HCT116 (cell line): Measurements from ENCODE around the gene MLC1. TPM values are rescaled to one million over a fixed set of nuclear protein-coding genes. Genes with fewer than 3 reads are reported as not detected.

Source experiments
- ATAC-seq: fragments of 200-7000 bp; cut with Tn5 transposase; 2 replicates; pipeline ENCODE4 v1.9.1; 2020; ENCODE audit warnings: mild to moderate bottlenecking, moderate library complexity
- BruUV-seq: library from RNA; stranded (reverse); fragments of 400-500 nt; replicated peaks from 2 replicates; lab custom pipeline; 2021; lab: Mats Ljungman, UMichigan
- CTCF ChIA-PET: fragments of 300-600 bp; sonication (Branson Sonifier 250); formaldehyde crosslinking; loops from one replicate; lab custom pipeline; 2021; ENCODE audit warnings: antibody characterized with exemption; lab: Charles Lee
- POLR2A ChIA-PET: fragments of 300-600, 350-600 bp; sonication (Branson Sonifier 250); formaldehyde crosslinking; loops from one replicate; lab custom pipeline; 2021; ENCODE audit warnings: antibody characterized with exemption; lab: Charles Lee
- RAD21 ChIA-PET, 2 experiments: fragments of 300-600 bp; sonication (Branson Sonifier 250); formaldehyde crosslinking; loops; one replicate each; lab custom pipeline; 2023; ENCODE audit warnings: low total read pairs in 2 of 2; ENCODE audit not compliant: uncharacterized antibody in 2 of 2, unreplicated experiment in 2 of 2, low non-redundant PET in 1 of 2; lab: Charles Lee
- DNase-seq: peaks from one replicate; pipeline ENCODE4 v3.0.0-alpha.2; 2010; ENCODE audit warnings: low read depth, low spot score
- H2AFZ ChIP-seq: fragments of 200-600 bp; shearing (Covaris generic), sonication (generic); 2 replicates; pipeline ENCODE4 v1.6.1; 2017; ENCODE audit warnings: low read depth, mixed run types, mixed read lengths, antibody characterized with exemption, low read length; ENCODE audit not compliant: poor library complexity, severe bottlenecking
- H3K27ac ChIP-seq: 2 replicates; pipeline ENCODE4 v1.5.1; 2012; ENCODE audit warnings: low read depth, low read length
- H3K27me3 ChIP-seq: fragments of 200-600 bp; sonication (generic); 2 replicates; pipeline ENCODE4 v1.6.1; 2016; ENCODE audit warnings: mixed run types, low read length, mixed read lengths; ENCODE audit not compliant: insufficient read depth
- H3K36me3 ChIP-seq, 2 experiments: fragments of 200-500 bp in 1 of 2; fragments of 200-600 bp in 1 of 2; sonication (Bioruptor generic) in 1 of 2; sonication (generic) in 1 of 2; 2 replicates each; pipeline versions ENCODE4 v1.5.1 to v1.6.1; 2014 to 2016; ENCODE audit warnings: low read length in 2 of 2, inconsistent platforms in 1 of 2, mixed read lengths in 1 of 2, mixed run types in 1 of 2; ENCODE audit not compliant: insufficient read depth in 2 of 2, control insufficient read depth in 1 of 2
- H3K4me1 ChIP-seq, 2 experiments: fragments of 200-600 bp in 1 of 2; sonication (generic) in 1 of 2; 2 replicates each; pipeline versions ENCODE4 v1.5.1 to v1.6.1; 2012 to 2017; ENCODE audit warnings: low read length in 2 of 2, inconsistent platforms in 1 of 2, mild to moderate bottlenecking in 1 of 2, mixed read lengths in 1 of 2, mixed run types in 1 of 2, moderate library complexity in 1 of 2; ENCODE audit not compliant: insufficient read depth in 2 of 2, control insufficient read depth in 1 of 2
- H3K4me2 ChIP-seq: fragments of 200-600 bp; sonication (generic); 2 replicates; pipeline ENCODE4 v1.6.1; 2017; ENCODE audit warnings: mixed run types, low read length, mixed read lengths
- H3K4me3 ChIP-seq, 2 experiments: fragments of 200-600 bp in 1 of 2; sonication (generic) in 1 of 2; replicated peaks in 1 of 2; 2 replicates each; pipeline ENCODE4 v1.5.1; 2011 to 2016; ENCODE audit warnings: low read length in 2 of 2, control low read depth in 1 of 2, low read depth in 1 of 2, mild to moderate bottlenecking in 1 of 2, mixed read lengths in 1 of 2, mixed run types in 1 of 2
- H3K79me2 ChIP-seq: fragments of 200-600 bp; sonication (generic); 2 replicates; pipeline ENCODE4 v1.6.1; 2017; ENCODE audit warnings: mild to moderate bottlenecking, mixed run types, low read length, moderate library complexity, mixed read lengths; ENCODE audit not compliant: insufficient read depth
- H3K9ac ChIP-seq: fragments of 200-600 bp; sonication (generic); 2 replicates; pipeline ENCODE4 v1.6.1; 2016; ENCODE audit warnings: low read length, mixed read lengths
- H3K9me2 ChIP-seq: fragments of 200-600 bp; sonication (generic), shearing (Covaris generic); 2 replicates; pipeline ENCODE4 v1.6.1; 2017; ENCODE audit warnings: mixed run types, mild to moderate bottlenecking, moderate library complexity; ENCODE audit not compliant: insufficient read depth
- H3K9me3 ChIP-seq, 2 experiments: fragments of 200-500 bp in 1 of 2; fragments of 200-600 bp in 1 of 2; sonication (Bioruptor generic) in 1 of 2; sonication (generic) in 1 of 2; 2 replicates each; pipeline ENCODE4 v1.6.1; 2014 to 2017; ENCODE audit warnings: low read length in 2 of 2, mixed read lengths in 2 of 2, inconsistent platforms in 1 of 2, low read depth in 1 of 2, mild to moderate bottlenecking in 1 of 2, mixed run types in 1 of 2, moderate library complexity in 1 of 2; ENCODE audit not compliant: control insufficient read depth in 1 of 2, insufficient read depth in 1 of 2
- H4K20me1 ChIP-seq: fragments of 200-600 bp; sonication (generic), shearing (Covaris generic); 2 replicates; pipeline ENCODE4 v1.6.1; 2017; ENCODE audit warnings: mixed run types, mild to moderate bottlenecking, moderate library complexity; ENCODE audit not compliant: insufficient read depth
- ATF3 ChIP-seq: IDR thresholded peaks from 2 replicates; pipeline ENCODE4 v1.6.1; 2012
- CEBPB ChIP-seq: IDR thresholded peaks from 2 replicates; pipeline ENCODE4 v1.6.1; 2012; ENCODE audit warnings: low read depth
- CTCF ChIP-seq, 3 experiments: fragments of 200-600 bp in 1 of 3; sonication (generic) in 1 of 3; IDR thresholded peaks in 2 of 3; conservative IDR thresholded peaks in 1 of 3; 2 replicates each; pipeline ENCODE4 v1.5.1; 2012 to 2017; ENCODE audit warnings: low read depth in 2 of 3, low read length in 2 of 3, antibody characterized with exemption in 1 of 3, borderline replicate concordance in 1 of 3, control low read depth in 1 of 3, mild to moderate bottlenecking in 1 of 3, mixed read lengths in 1 of 3, mixed run types in 1 of 3, moderate library complexity in 1 of 3; ENCODE audit not compliant: insufficient read depth in 1 of 3
- EGR1 ChIP-seq: IDR thresholded peaks from 2 replicates; pipeline ENCODE4 v1.6.1; 2012; ENCODE audit warnings: low read depth
- EZH2 ChIP-seq: fragments of 200-600 bp; sonication (generic); IDR thresholded peaks from 2 replicates; pipeline ENCODE4 v1.6.1; 2017; ENCODE audit warnings: antibody characterized with exemption, mixed run types
- FOSL1 ChIP-seq: IDR thresholded peaks from 2 replicates; pipeline ENCODE4 v1.6.1; 2012; ENCODE audit warnings: low read depth
- JUND ChIP-seq: IDR thresholded peaks from 2 replicates; pipeline ENCODE4 v1.6.1; 2012
- POLR2A ChIP-seq: IDR thresholded peaks from 2 replicates; pipeline ENCODE4 v1.7.0; 2011; ENCODE audit warnings: borderline replicate concordance; ENCODE audit not compliant: insufficient read depth, insufficient read length; ENCODE audit errors: extremely low read depth
- SIN3A ChIP-seq: IDR thresholded peaks from 2 replicates; pipeline ENCODE4 v1.6.1; 2012; ENCODE audit warnings: low read depth
- SRF ChIP-seq: IDR thresholded peaks from 2 replicates; pipeline ENCODE4 v1.6.1; 2012; ENCODE audit warnings: low read depth
- ZFX ChIP-seq: fragments of 450-650 bp; IDR thresholded peaks from 2 replicates; pipeline ENCODE4 v1.6.1; 2017
- intact Hi-C: fragments of 100-400 bp; cut with micrococcal nuclease; formaldehyde crosslinking; loops from 2 replicates; pipeline ENCODE4 v1.10.0; 2022
- total RNA-seq: library from RNA; stranded (reverse); gene quantifications from one replicate; pipeline ENCODE4 v1.2.1, GENCODE V29; 2021; ENCODE audit not compliant: unreplicated experiment
- TF ChIP-seq, protein P1 (sequence below): IDR thresholded peaks from 2 replicates; pipeline ENCODE4 v1.6.1; 2012; ENCODE audit warnings: low read depth

Gene MLC1
- total RNA-seq, 1 experiment from 2014 or later: not detected

- Histone ChIP-seq H3K4me2 (no peak overlapping the region), H2AFZ (no peak overlapping the region), H4K20me1 (no peaks in the 10 kb centered on the region), H3K4me1 (no peaks in the 10 kb centered on the region), H3K27ac (no peak overlapping the region), H3K9me3 (peaks cover 0 to 16% of the 10 kb centered on the region in 2 experiments; a peak in 2 of 4 replicates), H3K36me3 (no peaks in the 10 kb centered on the region), H3K4me3 (no peak overlapping the region), H3K9me2 (no peaks in the 10 kb centered on the region), H3K27me3 (no peaks in the 10 kb centered on the region), H3K79me2 (no peaks in the 10 kb centered on the region), H3K9ac (no peak overlapping the region)
- no peak for TF ChIP-seq CTCF (IDR thresholded peaks at IDR 0.05 in 2 of 3, conservative IDR thresholded peaks at IDR 0.05 in 1 of 3; ENCODE audit: borderline replicate concordance in 1 of 3, insufficient read depth in 1 of 3, low read depth in 2 of 3, low read length in 2 of 3)
- TF ChIP-seq EZH2: no peak
- POLR2A ChIA-PET: no interaction called here
- intact Hi-C loops: no loop called here
- CTCF ChIA-PET: interaction anchor here (0.9 kb wide), 1 partner anchor 9 kb away, joined by 3 read pairs; no protein-coding TSS in a partner anchor
- ATAC-seq (no peak), DNase-seq (no peak)
- RAD21 ChIA-PET: interaction anchor here in 1 of 2 experiments (0.6 kb wide), 1 partner anchor 66 kb away, joined by 7 read pairs; no protein-coding TSS in a partner anchor
- BruUV-seq: no TSS peak
Measured at GRCh38 chr22:50040717-50041116, 44.5 kb downstream of the MLC1 start.

DNA sequence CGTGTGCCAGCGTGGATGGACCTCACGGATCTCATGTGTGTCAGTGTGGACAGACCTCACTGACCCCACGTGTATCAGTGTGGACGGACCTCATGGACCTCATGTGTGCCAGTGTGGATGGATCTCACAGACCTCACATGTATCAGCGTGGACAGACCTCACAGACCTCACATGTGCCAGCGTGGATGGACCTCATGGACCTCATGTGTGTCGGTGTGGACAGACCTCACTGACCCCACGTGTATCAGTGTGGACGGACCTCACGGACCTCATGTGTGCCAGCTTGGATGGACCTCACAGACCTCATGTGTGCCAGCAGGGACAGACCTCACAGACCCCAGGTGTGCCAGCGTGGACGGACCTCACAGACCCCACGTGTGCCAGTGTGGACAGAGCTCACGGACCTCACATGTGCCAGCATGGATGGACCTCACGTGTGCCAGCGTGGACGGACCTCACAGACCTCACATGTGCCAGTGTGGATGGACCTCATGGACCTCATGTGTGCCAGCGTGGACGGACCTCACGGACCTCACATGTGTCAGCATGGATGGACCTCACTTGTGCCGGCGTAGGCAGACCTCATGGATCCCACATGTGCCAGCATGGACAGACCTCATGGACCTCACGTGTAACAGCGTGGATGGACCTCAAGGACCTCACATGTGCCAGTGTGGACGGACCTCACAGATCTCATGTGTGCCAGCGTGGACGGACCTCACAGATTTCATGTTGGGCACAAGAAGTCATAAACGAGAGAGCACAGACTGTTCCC lies 45.4 kb downstream of the MLC1 start:
- H3K79me2 ChIP-seq: no peaks in the 10 kb centered on the region
- H3K27ac ChIP-seq: no peak overlapping the region
- no TSS peak for BruUV-seq
- no peaks in the 10 kb centered on the region for H3K9me2 ChIP-seq
- ChIA-PET RAD21 (interaction anchor here in 1 of 2 experiments (0.6 kb wide), 1 partner anchor 67 kb away, joined by 7 read pairs; no protein-coding TSS in a partner anchor), POLR2A (no interaction called here), CTCF (interaction anchor here (0.9 kb wide), 1 partner anchor 9 kb away, joined by 3 read pairs; no protein-coding TSS in a partner anchor)
- intact Hi-C loops: no loop called here
- DNase-seq (no peak), ATAC-seq (no peak)
- TF ChIP-seq FOSL1 (no peak), SRF (no peak), ATF3 (no peak), CEBPB (no peak), ZFX (no peak), SIN3A (no peak), EGR1 (no peak), POLR2A (no peak), JUND (no peak)
- TF ChIP-seq, protein P1, sequence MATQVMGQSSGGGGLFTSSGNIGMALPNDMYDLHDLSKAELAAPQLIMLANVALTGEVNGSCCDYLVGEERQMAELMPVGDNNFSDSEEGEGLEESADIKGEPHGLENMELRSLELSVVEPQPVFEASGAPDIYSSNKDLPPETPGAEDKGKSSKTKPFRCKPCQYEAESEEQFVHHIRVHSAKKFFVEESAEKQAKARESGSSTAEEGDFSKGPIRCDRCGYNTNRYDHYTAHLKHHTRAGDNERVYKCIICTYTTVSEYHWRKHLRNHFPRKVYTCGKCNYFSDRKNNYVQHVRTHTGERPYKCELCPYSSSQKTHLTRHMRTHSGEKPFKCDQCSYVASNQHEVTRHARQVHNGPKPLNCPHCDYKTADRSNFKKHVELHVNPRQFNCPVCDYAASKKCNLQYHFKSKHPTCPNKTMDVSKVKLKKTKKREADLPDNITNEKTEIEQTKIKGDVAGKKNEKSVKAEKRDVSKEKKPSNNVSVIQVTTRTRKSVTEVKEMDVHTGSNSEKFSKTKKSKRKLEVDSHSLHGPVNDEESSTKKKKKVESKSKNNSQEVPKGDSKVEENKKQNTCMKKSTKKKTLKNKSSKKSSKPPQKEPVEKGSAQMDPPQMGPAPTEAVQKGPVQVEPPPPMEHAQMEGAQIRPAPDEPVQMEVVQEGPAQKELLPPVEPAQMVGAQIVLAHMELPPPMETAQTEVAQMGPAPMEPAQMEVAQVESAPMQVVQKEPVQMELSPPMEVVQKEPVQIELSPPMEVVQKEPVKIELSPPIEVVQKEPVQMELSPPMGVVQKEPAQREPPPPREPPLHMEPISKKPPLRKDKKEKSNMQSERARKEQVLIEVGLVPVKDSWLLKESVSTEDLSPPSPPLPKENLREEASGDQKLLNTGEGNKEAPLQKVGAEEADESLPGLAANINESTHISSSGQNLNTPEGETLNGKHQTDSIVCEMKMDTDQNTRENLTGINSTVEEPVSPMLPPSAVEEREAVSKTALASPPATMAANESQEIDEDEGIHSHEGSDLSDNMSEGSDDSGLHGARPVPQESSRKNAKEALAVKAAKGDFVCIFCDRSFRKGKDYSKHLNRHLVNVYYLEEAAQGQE: no peak
- no peak overlapping the region for H3K4me3 ChIP-seq
- H3K4me1 ChIP-seq: no peaks in the 10 kb centered on the region
- H3K4me2 ChIP-seq: no peak overlapping the region
- peaks cover 0 to 16% of the 10 kb centered on the region in 2 experiments; a peak in 2 of 4 replicates for H3K9me3 ChIP-seq
- no peak overlapping the region for H3K9ac ChIP-seq
- no peaks in the 10 kb centered on the region for H3K27me3 ChIP-seq
- H4K20me1 ChIP-seq: no peaks in the 10 kb centered on the region
- no peaks in the 10 kb centered on the region for H3K36me3 ChIP-seq
- H2AFZ ChIP-seq: no peak overlapping the region
